NCI-H146 (cell line): ENCODE measurements around the gene GATAD2B.

Experiments
- DNase-seq: peaks from one replicate; lab custom pipeline; 2025; lab: John Stamatoyannopoulos, UW

GATAD2B gene

GRCh38 chr1:153922972-153923925 lies at the start of gene GATAD2B:
GATAD2B (minus strand) TSS chr1:153922972; CDS start chr1:153828347, 94,625 bp downstream.
- DNase-seq = peak; percentile 100

GRCh38 chr1:153970346-153970745 lies 47.6 kb upstream of the GATAD2B start:
- DNase-seq = no peak

GRCh38 chr1:153968972-153969371 lies 46.2 kb upstream of the GATAD2B start:
- DNase-seq = no peak

GRCh38 chr1:153968408-153968807 lies 45.6 kb upstream of the GATAD2B start:
- DNase-seq = peak; percentile 31

GRCh38 chr1:153968000-153968363 lies 45.2 kb upstream of the GATAD2B start:
- DNase-seq = peak; percentile 74

GRCh38 chr1:153967107-153967999 lies 44.6 kb upstream of the GATAD2B start, which contains the start of gene CREB3L4:
CREB3L4 (plus strand) TSS chr1:153967902; CDS start chr1:153968526, 624 bp downstream.
- DNase-seq = peak; percentile 98

- DNase-seq = peak; percentile 71
These were observed 41.1 kb upstream of the GATAD2B start for GRCh38 chr1:153963850-153964331.

GRCh38 chr1:153963030-153963849 lies 40.5 kb upstream of the GATAD2B start, which contains the start of gene SLC39A1:
SLC39A1 (minus strand) TSS chr1:153963537; CDS start chr1:153962715, 822 bp downstream.
- peak; percentile 98 for DNase-seq

- no peak for DNase-seq
These were observed 39.6 kb upstream of the GATAD2B start for GRCh38 chr1:153962088-153963029.

GRCh38 chr1:153961421-153961820 lies 38.6 kb upstream of the GATAD2B start:
- DNase-seq = no peak

GRCh38 chr1:153960206-153960605 lies 37.4 kb upstream of the GATAD2B start:
- no peak for DNase-seq

- no peak for DNase-seq
These were observed 36.7 kb upstream of the GATAD2B start for GRCh38 chr1:153959454-153959853.

- no peak for DNase-seq
These were observed 36.1 kb upstream of the GATAD2B start for GRCh38 chr1:153958961-153959260.

- DNase-seq = peak; percentile 99
These were observed 35.6 kb upstream of the GATAD2B start, which contains the start of gene CRTC2 for GRCh38 chr1:153958111-153958960. CRTC2 (minus strand) TSS chr1:153958612; CDS start chr1:153958497, 115 bp downstream.

- DNase-seq = peak; percentile 23
These were observed 35.0 kb upstream of the GATAD2B start for GRCh38 chr1:153957744-153958110.

- no peak for DNase-seq
These were observed 34.4 kb upstream of the GATAD2B start for GRCh38 chr1:153956997-153957715.

GRCh38 chr1:153954826-153955225 lies 32.1 kb upstream of the GATAD2B start:
- no peak for DNase-seq

GRCh38 chr1:153953859-153954365 lies 31.1 kb upstream of the GATAD2B start:
- DNase-seq = no peak
